WTC11 (cell line): ENCODE data around the gene TRIM2. TPM values are rescaled to one million over a fixed set of nuclear protein-coding genes. Genes with fewer than 3 reads are reported as not detected.

Experiments
- ATAC-seq: fragments of 200-7000 bp; cut with Tn5 transposase; 2 replicates; pipeline ENCODE4 v1.10.0; 2021; ENCODE audit warnings: mild to moderate bottlenecking, moderate library complexity
- CTCF ChIA-PET: fragments of 300-600 bp; sonication (Branson Sonifier 250); formaldehyde crosslinking; loops from one replicate; lab custom pipeline; 2021; ENCODE audit warnings: antibody characterized with exemption; lab: Charles Lee
- POLR2A ChIA-PET: fragments of 350-600 bp; sonication (Branson Sonifier 250); formaldehyde crosslinking; loops from one replicate; lab custom pipeline; 2021; ENCODE audit warnings: antibody characterized with exemption; lab: Charles Lee
- DNase-seq: peaks from one replicate; pipeline ENCODE4 v3.0.0; 2021; ENCODE audit warnings: low spot score
- H3K27ac Mint-ChIP-seq: 2 replicates; pipeline ENCODE4 v1.8.0; 2021; ENCODE audit warnings: mixed read lengths
- H3K27me3 Mint-ChIP-seq: 2 replicates; pipeline ENCODE4 v1.8.0; 2021; ENCODE audit warnings: low read depth, mild to moderate bottlenecking, moderate library complexity, mixed read lengths
- H3K36me3 Mint-ChIP-seq: 2 replicates; pipeline ENCODE4 v1.8.0; 2021; ENCODE audit warnings: mixed read lengths
- H3K4me1 Mint-ChIP-seq: 2 replicates; pipeline ENCODE4 v1.8.0; 2022; ENCODE audit warnings: mixed read lengths
- H3K4me3 Mint-ChIP-seq: 2 replicates; pipeline ENCODE4 v1.8.0; 2021; ENCODE audit warnings: mild to moderate bottlenecking, moderate library complexity, mixed read lengths
- H3K9me3 Mint-ChIP-seq: 2 replicates; pipeline ENCODE4 v1.8.0; 2021; ENCODE audit warnings: mixed read lengths
- CDX4 ChIP-seq: fragments of 250-450 bp; sonication (Bioruptor Pico); IDR thresholded peaks from 2 replicates; pipeline ENCODE4 v1.9.0; 2021; ENCODE audit warnings: moderate library complexity, mild to moderate bottlenecking, inconsistent platforms, borderline replicate concordance
- CREM ChIP-seq: sonication (generic); formaldehyde crosslinking; IDR thresholded peaks from 2 replicates; pipeline ENCODE4 v1.8.1; 2022; ENCODE audit warnings: mild to moderate bottlenecking, missing genetic modification reagents, moderate library complexity
- CTCF ChIP-seq: fragments of 200-600 bp; IDR thresholded peaks from 2 replicates; pipeline ENCODE4 v1.8.0; 2022; ENCODE audit warnings: antibody characterized with exemption
- ESRRA ChIP-seq: sonication (generic); formaldehyde crosslinking; IDR thresholded peaks from 2 replicates; pipeline ENCODE4 v1.8.1; 2022; ENCODE audit warnings: mild to moderate bottlenecking, missing genetic modification reagents, borderline replicate concordance
- ETV6 ChIP-seq: sonication (generic); formaldehyde crosslinking; IDR thresholded peaks from 2 replicates; pipeline ENCODE4 v1.8.1; 2022; ENCODE audit warnings: mild to moderate bottlenecking, missing genetic modification reagents
- FOXK1 ChIP-seq: sonication (generic); formaldehyde crosslinking; IDR thresholded peaks from 2 replicates; pipeline ENCODE4 v1.8.0; 2022; ENCODE audit warnings: mild to moderate bottlenecking, moderate library complexity, missing genetic modification reagents
- FOXP4 ChIP-seq: sonication (generic); formaldehyde crosslinking; IDR thresholded peaks from 2 replicates; pipeline ENCODE4 v1.8.0; 2022; ENCODE audit warnings: mild to moderate bottlenecking, missing genetic modification reagents
- GTF2I ChIP-seq: fragments of 250-450 bp; sonication (Bioruptor Pico); conservative IDR thresholded peaks from 2 replicates; pipeline ENCODE4 v1.4.0; 2021; ENCODE audit warnings: mild to moderate bottlenecking
- HMGA2 ChIP-seq: fragments of 250-450 bp; sonication (Bioruptor Pico); IDR thresholded peaks from 2 replicates; pipeline ENCODE4 v1.4.0; 2021; ENCODE audit warnings: mild to moderate bottlenecking, moderate library complexity
- JAZF1 ChIP-seq: fragments of 250-450 bp; sonication (Bioruptor Pico); IDR thresholded peaks from 2 replicates; pipeline ENCODE4 v1.9.0; 2021; ENCODE audit warnings: moderate library complexity, mild to moderate bottlenecking, inconsistent platforms
- SMAD4 ChIP-seq: sonication (generic); formaldehyde crosslinking; IDR thresholded peaks from 2 replicates; pipeline ENCODE4 v1.8.0; 2022; ENCODE audit warnings: mild to moderate bottlenecking, missing genetic modification reagents
- ZNF396 ChIP-seq: fragments of 250-450 bp; sonication (Bioruptor Pico); IDR thresholded peaks from 2 replicates; pipeline ENCODE4 v1.8.0; 2021; ENCODE audit warnings: mild to moderate bottlenecking, moderate library complexity, borderline replicate concordance
- ZNF425 ChIP-seq: fragments of 250-450 bp; sonication (Bioruptor Pico); conservative IDR thresholded peaks from 2 replicates; pipeline ENCODE4 v1.9.0; 2021; ENCODE audit warnings: mild to moderate bottlenecking
- total RNA-seq: library from RNA; stranded (reverse); gene quantifications from 3 replicates; pipeline ENCODE4 v1.2.3, GENCODE V29; 2021
- TF ChIP-seq, protein P1 (sequence below): fragments of 250-450 bp; sonication (Bioruptor Pico); IDR thresholded peaks from 2 replicates; pipeline ENCODE4 v1.9.0; 2021; ENCODE audit warnings: mild to moderate bottlenecking
- TF ChIP-seq, protein P2 (sequence below): sonication (generic); formaldehyde crosslinking; IDR thresholded peaks from 2 replicates; pipeline ENCODE4 v1.8.1; 2022; ENCODE audit warnings: low read depth, mild to moderate bottlenecking, moderate library complexity, missing genetic modification reagents, borderline replicate concordance
- TF ChIP-seq, protein P3 (sequence below): sonication (generic); formaldehyde crosslinking; IDR thresholded peaks from 2 replicates; pipeline ENCODE4 v1.8.1; 2023; ENCODE audit warnings: mild to moderate bottlenecking, missing genetic modification reagents

TRIM2 gene
- total RNA-seq, 1 experiment from 2014 or later: 54.5 TPM

DNA sequence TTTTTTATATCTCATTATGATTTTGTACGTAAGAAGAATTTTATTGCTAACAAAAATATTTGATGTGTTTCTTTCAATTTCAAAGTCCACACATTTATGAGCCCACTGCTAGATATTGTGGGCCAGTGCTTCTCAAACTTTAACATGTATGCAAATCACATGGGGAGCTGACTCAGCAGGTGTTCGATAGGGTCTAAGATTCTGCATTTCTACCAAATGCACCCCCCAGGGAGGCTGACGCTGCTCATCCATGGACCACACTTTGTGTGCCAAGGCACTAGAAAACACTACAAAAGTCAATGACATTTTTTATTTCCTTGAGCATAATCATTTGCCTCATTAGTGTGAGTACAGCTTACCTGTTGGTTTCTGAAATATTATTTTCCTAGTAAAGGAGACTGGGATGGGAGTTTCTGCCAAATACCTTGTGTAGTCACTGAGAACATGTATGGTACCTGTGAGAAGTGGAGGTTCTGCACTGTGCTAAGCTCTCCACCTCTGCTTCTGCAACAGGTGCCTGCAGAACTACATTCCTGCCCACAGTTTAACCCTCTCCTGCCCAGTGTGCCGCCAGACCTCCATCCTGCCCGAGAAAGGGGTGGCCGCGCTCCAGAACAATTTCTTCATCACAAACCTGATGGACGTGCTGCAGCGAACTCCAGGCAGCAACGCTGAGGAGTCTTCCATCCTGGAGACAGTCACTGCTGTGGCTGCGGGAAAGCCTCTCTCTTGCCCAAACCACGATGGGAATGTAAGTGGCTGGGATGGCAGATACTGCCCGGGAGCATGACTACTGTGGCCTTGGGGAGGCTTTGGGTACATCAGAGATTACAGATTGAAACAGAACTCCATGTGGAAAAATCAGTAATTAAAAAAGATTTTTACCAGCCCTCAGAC is 71.4 kb downstream of the TRIM2 start:
- CTCF ChIA-PET: interaction anchor here (2.6 kb wide), 1 partner anchor 43 kb away, joined by 9 read pairs; no protein-coding TSS in a partner anchor

GRCh38 chr4:153276971-153277370 is 72.7 kb downstream of the TRIM2 start:
- Mint-ChIP-seq H3K9me3 (no peaks in the 10 kb centered on the region), H3K4me3 (no peak overlapping the region), H3K36me3 (peaks cover 10% of the 10 kb centered on the region), H3K27me3 (no peaks in the 10 kb centered on the region), H3K4me1 (peaks cover 31% of the 10 kb centered on the region), H3K27ac (peak overlapping the region; percentile 70)
- DNase-seq: no peak
- ATAC-seq: no peak
- CTCF ChIA-PET: interaction anchor here (2.6 kb wide), 1 partner anchor 44 kb away, joined by 9 read pairs; no protein-coding TSS in a partner anchor
- POLR2A ChIA-PET: no interaction called here
- TF ChIP-seq JAZF1 (CRISPR knock-in tag) (no peak), CREM (no peak), GTF2I (CRISPR knock-in tag) (no peak), FOXK1 (no peak), ETV6 (CRISPR knock-in tag) (no peak), FOXP4 (no peak), ZNF425 (no peak)
- TF ChIP-seq, protein P1, sequence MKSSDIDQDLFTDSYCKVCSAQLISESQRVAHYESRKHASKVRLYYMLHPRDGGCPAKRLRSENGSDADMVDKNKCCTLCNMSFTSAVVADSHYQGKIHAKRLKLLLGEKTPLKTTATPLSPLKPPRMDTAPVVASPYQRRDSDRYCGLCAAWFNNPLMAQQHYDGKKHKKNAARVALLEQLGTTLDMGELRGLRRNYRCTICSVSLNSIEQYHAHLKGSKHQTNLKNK (CRISPR knock-in tag): no peak
- TF ChIP-seq, protein P2, sequence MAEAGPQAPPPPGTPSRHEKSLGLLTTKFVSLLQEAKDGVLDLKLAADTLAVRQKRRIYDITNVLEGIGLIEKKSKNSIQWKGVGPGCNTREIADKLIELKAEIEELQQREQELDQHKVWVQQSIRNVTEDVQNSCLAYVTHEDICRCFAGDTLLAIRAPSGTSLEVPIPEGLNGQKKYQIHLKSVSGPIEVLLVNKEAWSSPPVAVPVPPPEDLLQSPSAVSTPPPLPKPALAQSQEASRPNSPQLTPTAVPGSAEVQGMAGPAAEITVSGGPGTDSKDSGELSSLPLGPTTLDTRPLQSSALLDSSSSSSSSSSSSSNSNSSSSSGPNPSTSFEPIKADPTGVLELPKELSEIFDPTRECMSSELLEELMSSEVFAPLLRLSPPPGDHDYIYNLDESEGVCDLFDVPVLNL (CRISPR knock-in tag): no peak

More for the DNA sequence above, 71.4 kb downstream of the TRIM2 start:
- Mint-ChIP-seq H3K27me3 (no peaks in the 10 kb centered on the region), H3K4me1 (peaks cover 33% of the 10 kb centered on the region), H3K9me3 (no peaks in the 10 kb centered on the region), H3K27ac (peak overlapping the region; percentile 73), H3K4me3 (no peak overlapping the region), H3K36me3 (no peaks in the 10 kb centered on the region)
- POLR2A ChIA-PET: no interaction called here
- TF ChIP-seq SMAD4 (CRISPR knock-in tag): no peak
- no peak for TF ChIP-seq CDX4 (CRISPR knock-in tag)
- no peak for TF ChIP-seq ESRRA
- TF ChIP-seq HMGA2 (CRISPR knock-in tag): no peak
- no peak for TF ChIP-seq CTCF
- no peak for TF ChIP-seq ZNF396
- TF ChIP-seq, protein P3, sequence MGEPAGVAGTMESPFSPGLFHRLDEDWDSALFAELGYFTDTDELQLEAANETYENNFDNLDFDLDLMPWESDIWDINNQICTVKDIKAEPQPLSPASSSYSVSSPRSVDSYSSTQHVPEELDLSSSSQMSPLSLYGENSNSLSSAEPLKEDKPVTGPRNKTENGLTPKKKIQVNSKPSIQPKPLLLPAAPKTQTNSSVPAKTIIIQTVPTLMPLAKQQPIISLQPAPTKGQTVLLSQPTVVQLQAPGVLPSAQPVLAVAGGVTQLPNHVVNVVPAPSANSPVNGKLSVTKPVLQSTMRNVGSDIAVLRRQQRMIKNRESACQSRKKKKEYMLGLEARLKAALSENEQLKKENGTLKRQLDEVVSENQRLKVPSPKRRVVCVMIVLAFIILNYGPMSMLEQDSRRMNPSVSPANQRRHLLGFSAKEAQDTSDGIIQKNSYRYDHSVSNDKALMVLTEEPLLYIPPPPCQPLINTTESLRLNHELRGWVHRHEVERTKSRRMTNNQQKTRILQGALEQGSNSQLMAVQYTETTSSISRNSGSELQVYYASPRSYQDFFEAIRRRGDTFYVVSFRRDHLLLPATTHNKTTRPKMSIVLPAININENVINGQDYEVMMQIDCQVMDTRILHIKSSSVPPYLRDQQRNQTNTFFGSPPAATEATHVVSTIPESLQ (CRISPR knock-in tag): no peak
- ATAC-seq (peak; percentile 63), DNase-seq (no peak)
